Measurements from ENCODE around the gene C1orf232.

Gene C1orf232

DNA sequence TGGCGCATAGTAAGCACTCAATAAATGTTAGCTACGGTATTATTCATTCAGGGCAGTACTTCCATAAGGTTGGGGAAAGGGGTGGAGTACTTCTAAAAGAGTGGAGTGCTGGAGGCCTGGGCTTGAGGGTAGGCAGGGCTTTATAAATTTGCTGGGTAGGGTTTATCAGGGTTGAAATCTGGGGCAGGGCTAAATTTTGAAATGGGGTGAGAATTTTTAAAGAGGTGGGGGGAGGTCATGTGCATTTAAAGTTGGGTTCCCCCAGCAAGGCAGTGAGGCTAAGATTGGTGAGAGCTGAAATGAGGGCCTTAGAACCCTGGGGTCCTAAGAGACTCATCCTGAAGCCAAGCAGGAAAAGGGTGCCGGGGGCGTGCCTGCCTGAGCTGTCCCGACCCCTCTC is 31.6 kb upstream of the C1orf232 start:
- TF ChIP-seq, protein P1, sequence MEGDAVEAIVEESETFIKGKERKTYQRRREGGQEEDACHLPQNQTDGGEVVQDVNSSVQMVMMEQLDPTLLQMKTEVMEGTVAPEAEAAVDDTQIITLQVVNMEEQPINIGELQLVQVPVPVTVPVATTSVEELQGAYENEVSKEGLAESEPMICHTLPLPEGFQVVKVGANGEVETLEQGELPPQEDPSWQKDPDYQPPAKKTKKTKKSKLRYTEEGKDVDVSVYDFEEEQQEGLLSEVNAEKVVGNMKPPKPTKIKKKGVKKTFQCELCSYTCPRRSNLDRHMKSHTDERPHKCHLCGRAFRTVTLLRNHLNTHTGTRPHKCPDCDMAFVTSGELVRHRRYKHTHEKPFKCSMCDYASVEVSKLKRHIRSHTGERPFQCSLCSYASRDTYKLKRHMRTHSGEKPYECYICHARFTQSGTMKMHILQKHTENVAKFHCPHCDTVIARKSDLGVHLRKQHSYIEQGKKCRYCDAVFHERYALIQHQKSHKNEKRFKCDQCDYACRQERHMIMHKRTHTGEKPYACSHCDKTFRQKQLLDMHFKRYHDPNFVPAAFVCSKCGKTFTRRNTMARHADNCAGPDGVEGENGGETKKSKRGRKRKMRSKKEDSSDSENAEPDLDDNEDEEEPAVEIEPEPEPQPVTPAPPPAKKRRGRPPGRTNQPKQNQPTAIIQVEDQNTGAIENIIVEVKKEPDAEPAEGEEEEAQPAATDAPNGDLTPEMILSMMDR (IDR thresholded peaks at IDR 0.05; ENCODE audit: low read depth, low read length, missing control alignments), result no peak
- no peak for DNase-seq (ENCODE audit: low read depth)
- H3K4me3 ChIP-seq (ENCODE audit: low read depth, low read length), result no peak overlapping the region

GRCh38 chr1:26197813-26198212 is 29.1 kb upstream of the C1orf232 start:
- no peak for DNase-seq (ENCODE audit: low read depth)
- TF ChIP-seq, protein P1 (IDR thresholded peaks at IDR 0.05; ENCODE audit: low read depth, low read length, missing control alignments), result no peak
- H3K4me3 ChIP-seq (ENCODE audit: low read depth, low read length), result no peak overlapping the region

DNA sequence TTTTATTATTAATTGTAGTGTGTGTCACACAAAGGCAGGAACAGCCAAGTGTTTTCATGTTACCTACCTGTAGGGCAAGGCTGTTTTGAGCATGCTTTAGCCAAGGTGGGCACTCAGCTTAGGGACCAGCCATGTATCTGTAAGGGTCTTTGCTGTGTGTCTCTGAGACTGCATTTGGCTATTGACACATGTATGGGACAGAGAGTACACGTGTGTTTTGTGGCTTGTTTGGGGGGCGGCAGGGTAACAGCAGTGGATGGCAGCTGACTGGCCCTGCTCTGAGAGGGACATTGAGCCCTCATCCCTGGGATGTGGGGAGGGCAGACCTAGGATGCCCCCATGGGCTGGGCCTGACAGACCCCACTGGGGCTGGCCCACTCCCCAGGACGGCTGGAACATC is 28.5 kb upstream of the C1orf232 start:
- H3K4me3 ChIP-seq (ENCODE audit: low read depth, low read length), result no peak overlapping the region
- TF ChIP-seq, protein P1 (IDR thresholded peaks at IDR 0.05; ENCODE audit: low read depth, low read length, missing control alignments), result no peak
- DNase-seq (ENCODE audit: low read depth), result no peak

- DNase-seq (ENCODE audit: low read depth), result no peak
- TF ChIP-seq, protein P1 (IDR thresholded peaks at IDR 0.05; ENCODE audit: low read depth, low read length, missing control alignments), result no peak
- H3K4me3 ChIP-seq (ENCODE audit: low read depth, low read length), result no peak overlapping the region
These were observed 27.0 kb upstream of the C1orf232 start for GRCh38 chr1:26195805-26196204.

DNA sequence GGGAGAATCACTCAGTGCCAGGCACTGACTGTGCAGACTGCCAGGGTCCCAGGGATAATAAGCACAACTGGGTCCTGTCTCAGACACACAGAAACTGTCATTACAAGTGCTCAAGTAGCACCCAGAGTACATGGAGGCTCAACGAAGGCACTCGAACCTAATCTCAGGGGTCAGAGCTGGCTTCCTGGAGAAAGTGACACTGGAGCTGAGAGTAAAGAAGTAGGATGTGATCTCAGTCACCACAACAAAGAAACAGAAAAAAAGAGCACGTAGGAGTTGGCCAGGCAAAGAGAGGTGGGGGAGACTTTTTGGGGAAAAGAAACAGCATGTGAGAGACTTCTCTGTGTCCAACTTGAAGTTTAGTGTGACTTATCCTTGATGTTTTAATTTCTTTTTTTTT is 23.0 kb upstream of the C1orf232 start:
- H3K4me3 ChIP-seq (ENCODE audit: low read depth, low read length), result no peak overlapping the region
- DNase-seq (ENCODE audit: low read depth), result no peak
- TF ChIP-seq, protein P1 (IDR thresholded peaks at IDR 0.05; ENCODE audit: low read depth, low read length, missing control alignments), result no peak

- no peak within 1 kb of the TSS for H3K4me3 ChIP-seq (ENCODE audit: low read depth, low read length)
- DNase-seq (ENCODE audit: low read depth), result no peak
- TF ChIP-seq, protein P1 (IDR thresholded peaks at IDR 0.05; ENCODE audit: low read depth, low read length, missing control alignments), result no peak
These were observed 21.7 kb upstream of the C1orf232 start, which contains the start of gene CATSPER4 for GRCh38 chr1:26190373-26190987. CATSPER4 (plus strand) TSS chr1:26190602; CDS start chr1:26190628, 26 bp downstream.

DNA sequence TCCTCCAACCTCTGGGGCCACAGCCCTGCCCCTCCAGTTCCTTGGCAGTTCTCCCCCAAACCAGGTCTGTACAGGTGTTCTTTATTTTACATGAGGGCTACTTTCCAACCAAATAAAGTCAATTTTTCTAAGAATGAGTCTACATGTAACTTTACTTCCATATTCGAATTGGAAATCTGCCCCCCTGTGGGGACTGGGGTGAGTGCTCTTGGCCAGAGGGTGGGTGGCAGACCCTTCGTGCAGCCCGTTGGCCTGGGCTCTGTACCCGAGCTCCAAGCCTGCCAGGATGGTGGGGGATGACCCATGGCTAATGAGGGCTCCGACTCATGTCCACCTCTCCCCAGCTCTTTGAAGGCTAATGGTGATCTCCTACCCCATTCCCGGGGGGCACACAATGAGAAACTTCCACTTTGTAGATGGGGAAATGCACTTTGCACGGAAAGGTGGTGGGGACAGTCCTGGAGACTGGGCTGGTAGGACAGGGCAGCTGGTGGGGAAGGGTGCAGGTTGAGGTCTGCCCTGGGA is 21.1 kb upstream of the C1orf232 start:
- TF ChIP-seq, protein P1 (IDR thresholded peaks at IDR 0.05; ENCODE audit: low read depth, low read length, missing control alignments), result no peak
- DNase-seq (ENCODE audit: low read depth), result no peak
- H3K4me3 ChIP-seq (ENCODE audit: low read depth, low read length), result no peak overlapping the region

Data from GM12864 (cell line).